HG03378 (cell line): ENCODE results near the gene GLCE.
"Not testable (repeated sequence)": the region's sequence is repeated elsewhere in the genome, so short reads cannot be mapped to it uniquely, and the experiment has no call there.

ENCODE experiments used
- ATAC-seq: cut with Tn5 transposase; IDR thresholded peaks from one replicate; pipeline ENCODE4 v1.9.1; 2021; ENCODE audit warnings: mild to moderate bottlenecking, moderate library complexity; ENCODE audit not compliant: unreplicated experiment

The GLCE gene

GRCh38 chr15:69134791-69135190, 25.6 kb upstream of the GLCE start:
- no peak for ATAC-seq

- ATAC-seq = no peak
These were observed 24.9 kb upstream of the GLCE start for GRCh38 chr15:69135499-69135898.

- ATAC-seq = no peak
These were observed 21.5 kb upstream of the GLCE start for GRCh38 chr15:69138963-69139362.

GRCh38 chr15:69140306-69140705, 20.1 kb upstream of the GLCE start:
- no peak for ATAC-seq

- ATAC-seq = no peak
These were observed 19.1 kb upstream of the GLCE start for GRCh38 chr15:69141286-69141701.

GRCh38 chr15:69141833-69142232, 18.6 kb upstream of the GLCE start:
- no peak for ATAC-seq

GRCh38 chr15:69143756-69144436, 16.5 kb upstream of the GLCE start:
- ATAC-seq = no peak

- ATAC-seq = no peak
These were observed 15.9 kb upstream of the GLCE start for GRCh38 chr15:69144530-69144929.

- ATAC-seq = no peak
These were observed 15.2 kb upstream of the GLCE start for GRCh38 chr15:69145149-69145693.

GRCh38 chr15:69145694-69146492, 14.5 kb upstream of the GLCE start:
- no peak for ATAC-seq

- no peak for ATAC-seq
These were observed 13.6 kb upstream of the GLCE start for GRCh38 chr15:69146724-69147435.

GRCh38 chr15:69148465-69148864, 12.0 kb upstream of the GLCE start:
- no peak for ATAC-seq

- no peak for ATAC-seq
These were observed 11.3 kb upstream of the GLCE start for GRCh38 chr15:69149163-69149562.

GRCh38 chr15:69149803-69150202, 10.6 kb upstream of the GLCE start:
- no peak for ATAC-seq

GRCh38 chr15:69150336-69150735, 10.1 kb upstream of the GLCE start:
- ATAC-seq = no peak

GRCh38 chr15:69150841-69151240, 9.6 kb upstream of the GLCE start:
- ATAC-seq = no peak

GRCh38 chr15:69153046-69153445, 7.4 kb upstream of the GLCE start:
- ATAC-seq = no peak

GRCh38 chr15:69153587-69153986, 6.8 kb upstream of the GLCE start:
- ATAC-seq = not testable (repeated sequence)

- ATAC-seq = no peak
These were observed 6.4 kb upstream of the GLCE start for GRCh38 chr15:69154078-69154477.

GRCh38 chr15:69154684-69155083, 5.8 kb upstream of the GLCE start:
- ATAC-seq = no peak

GRCh38 chr15:69156736-69157381, 3.6 kb upstream of the GLCE start:
- ATAC-seq = no peak
